Activated CD8-positive, alpha-beta T cell treated with anti-CD3 and anti-CD28 coated beads for 36 hours (primary cell): Measurements from ENCODE around the gene DNM3. TPM values are rescaled to one million over a fixed set of nuclear protein-coding genes. Genes with fewer than 3 reads are reported as not detected.

Experiments
- ATAC-seq: fragments of 200-7000 bp; cut with Tn5 transposase; one replicate; pipeline ENCODE4 v1.10.0; 2021; ENCODE audit warnings: mild to moderate bottlenecking, moderate library complexity
- CTCF ChIA-PET: fragments of 350-600 bp; sonication (Branson Sonifier 250); formaldehyde crosslinking; loops from one replicate; lab custom pipeline; 2021; ENCODE audit warnings: antibody characterized with exemption; lab: Charles Lee
- POLR2A ChIA-PET: fragments of 350-600 bp; sonication (Branson Sonifier 250); formaldehyde crosslinking; loops from one replicate; lab custom pipeline; 2021; ENCODE audit warnings: antibody characterized with exemption; lab: Charles Lee
- DNase-seq: peaks from one replicate; pipeline ENCODE4 v3.0.0-alpha.2; 2020
- H3K27ac Mint-ChIP-seq: one replicate; pipeline ENCODE4 v1.8.0; 2021; ENCODE audit warnings: mild to moderate bottlenecking, mixed read lengths
- H3K27me3 Mint-ChIP-seq: one replicate; pipeline ENCODE4 v1.8.0; 2021; ENCODE audit warnings: mixed read lengths
- H3K36me3 Mint-ChIP-seq: one replicate; pipeline ENCODE4 v1.8.0; 2021; ENCODE audit warnings: low read depth, mixed read lengths
- H3K4me1 Mint-ChIP-seq: one replicate; pipeline ENCODE4 v1.8.0; 2021; ENCODE audit warnings: low read depth, mixed read lengths
- H3K4me3 Mint-ChIP-seq: one replicate; pipeline ENCODE4 v1.8.0; 2021; ENCODE audit warnings: mild to moderate bottlenecking, moderate library complexity, mixed read lengths
- H3K9me3 Mint-ChIP-seq: one replicate; pipeline ENCODE4 v1.8.0; 2021; ENCODE audit warnings: mixed read lengths
- CTCF ChIP-seq: fragments of 200-600 bp; IDR thresholded peaks from one replicate; pipeline ENCODE4 v1.8.0; 2022; ENCODE audit warnings: antibody characterized with exemption, mild to moderate bottlenecking
- intact Hi-C: fragments of 100-400 bp; cut with micrococcal nuclease; formaldehyde crosslinking; loops from one replicate; pipeline ENCODE4 v1.10.0; 2022
- total RNA-seq, 2 experiments: library from RNA; stranded (reverse); gene quantifications; one replicate each; pipeline ENCODE4 v1.2.3, GENCODE V29; 2021

DNM3 gene
- total RNA-seq, 2 experiments from 2014 or later = 0.58 to 1.1 TPM

DNA sequence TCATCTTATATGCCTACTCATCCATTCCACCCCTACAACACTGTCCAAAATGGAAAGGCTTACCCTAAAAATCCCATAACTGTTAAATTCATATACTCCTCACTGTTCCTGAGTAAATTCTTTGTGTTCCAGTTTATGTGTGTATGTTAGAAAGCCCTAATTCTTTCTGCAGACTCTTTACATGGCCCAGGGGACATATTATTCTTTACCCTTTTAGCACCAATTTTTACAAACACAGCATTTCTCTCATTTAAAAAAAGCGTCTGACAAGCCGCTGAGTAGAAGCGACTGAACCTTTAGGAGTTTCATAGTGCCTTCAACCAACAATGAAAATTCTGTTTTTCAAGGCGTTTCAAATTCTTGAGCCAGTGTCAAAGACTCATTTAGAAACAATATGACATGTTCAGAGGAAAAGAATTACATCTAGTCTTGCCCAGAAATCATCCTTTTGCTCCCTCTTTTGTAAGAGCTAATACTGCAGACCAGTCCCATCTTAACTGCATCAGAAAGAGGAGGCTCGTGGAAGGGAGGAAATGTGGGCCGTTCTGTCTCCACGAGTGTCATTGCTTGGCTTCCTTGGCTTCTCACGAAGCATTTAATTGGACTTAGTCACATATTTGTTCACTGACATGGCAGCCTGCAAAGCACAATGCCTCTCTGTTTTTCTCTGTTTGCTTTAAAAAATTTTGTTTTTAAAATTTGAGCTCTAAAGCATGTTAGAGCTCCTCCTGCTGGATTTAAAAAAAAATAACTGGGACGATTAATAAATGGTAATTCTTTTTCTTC is 557.9 kb downstream of the DNM3 start:
- peak overlapping the region; percentile 71 for H3K27ac Mint-ChIP-seq
- peak; percentile 30 for DNase-seq
- H3K4me1 Mint-ChIP-seq = peaks cover 71% of the 10 kb centered on the region

GRCh38 chr1:172399756-172400721 is 558.7 kb downstream of the DNM3 start:
- intact Hi-C loops = loop anchor here (1.0 to 10.0 kb wide), 6 partner anchors 43 to 395 kb away; no protein-coding TSS in a partner anchor
- no peak for ATAC-seq
- Mint-ChIP-seq H3K9me3 (no peaks in the 10 kb centered on the region), H3K4me3 (no peak overlapping the region), H3K27ac (peak overlapping the region; percentile 1), H3K27me3 (no peaks in the 10 kb centered on the region), H3K4me1 (peaks cover 63% of the 10 kb centered on the region), H3K36me3 (no peaks in the 10 kb centered on the region)
- TF ChIP-seq CTCF = peak; percentile 33
- ChIA-PET CTCF (interaction anchor here (0.8 to 7.8 kb wide), 32 partner anchors 9 to 415 kb away, joined by 3 to 41 read pairs (median 4); partner anchors contain the start of gene FASLG), POLR2A (interaction anchor here (1.0 to 1.2 kb wide), 2 partner anchors 44 to 133 kb away, joined by 3 read pairs; no protein-coding TSS in a partner anchor)
- no peak for DNase-seq

More for the DNA sequence above, 557.9 kb downstream of the DNM3 start:
- peak; percentile 30 for ATAC-seq
- Mint-ChIP-seq H3K36me3 (no peaks in the 10 kb centered on the region), H3K27me3 (no peaks in the 10 kb centered on the region), H3K4me3 (peak overlapping the region; percentile 40), H3K9me3 (no peaks in the 10 kb centered on the region)
- POLR2A ChIA-PET = interaction anchor here (1.0 to 1.2 kb wide), 2 partner anchors 44 to 132 kb away, joined by 3 read pairs; no protein-coding TSS in a partner anchor
- intact Hi-C loops = loop anchor here (1.0 to 10.0 kb wide), 6 partner anchors 42 to 394 kb away; no protein-coding TSS in a partner anchor
- CTCF ChIA-PET = interaction anchor here (0.8 to 7.8 kb wide), 29 partner anchors 9 to 414 kb away, joined by 3 to 41 read pairs (median 4); partner anchors contain the start of gene FASLG
- TF ChIP-seq CTCF = peak; percentile 83

GRCh38 chr1:172400722-172401105 is 559.4 kb downstream of the DNM3 start:
- Mint-ChIP-seq H3K27ac (no peak overlapping the region), H3K4me1 (peaks cover 58% of the 10 kb centered on the region), H3K4me3 (no peak overlapping the region), H3K36me3 (no peaks in the 10 kb centered on the region), H3K9me3 (no peaks in the 10 kb centered on the region), H3K27me3 (no peaks in the 10 kb centered on the region)
- intact Hi-C loops = no loop called here
- POLR2A ChIA-PET = interaction anchor here (1.2 kb wide), 1 partner anchor 133 kb away, joined by 3 read pairs; no protein-coding TSS in a partner anchor
- CTCF ChIA-PET = interaction anchor here (0.8 to 7.8 kb wide), 12 partner anchors 16 to 411 kb away, joined by 3 to 41 read pairs (median 3); no protein-coding TSS in a partner anchor
- no peak for ATAC-seq
- no peak for TF ChIP-seq CTCF
- no peak for DNase-seq

- ChIA-PET POLR2A (no interaction called here), CTCF (interaction anchor here (1.0 to 7.8 kb wide), 7 partner anchors 16 to 401 kb away, joined by 3 to 41 read pairs (median 3); partner anchors contain the start of gene PIGC)
- ATAC-seq (no peak), DNase-seq (no peak)
- Mint-ChIP-seq H3K9me3 (no peaks in the 10 kb centered on the region), H3K27ac (no peak overlapping the region), H3K4me3 (no peak overlapping the region), H3K4me1 (peaks cover 57% of the 10 kb centered on the region), H3K27me3 (no peaks in the 10 kb centered on the region), H3K36me3 (no peaks in the 10 kb centered on the region)
- intact Hi-C loops = no loop called here
- peak; percentile 0 for TF ChIP-seq CTCF
These were observed 560.2 kb downstream of the DNM3 start for GRCh38 chr1:172401477-172401876.
